ENCODE data around the gene BACH2.

Gene BACH2

GRCh38 chr6:90291565-90291964, 5.1 kb downstream of the BACH2 start:
- no peak for DNase-seq (ENCODE audit: low spot score)
- no peak for TF ChIP-seq CTCF (IDR thresholded peaks at IDR 0.05; ENCODE audit: extremely low read depth, insufficient read depth, missing control alignments)
- in situ Hi-C loops (cut with MboI; ENCODE audit: low pct_unique_long_range_greater_than_20kb, low sequenced_read_pairs, unreplicated experiment): no loop called here

GRCh38 chr6:90290811-90291420, 5.7 kb downstream of the BACH2 start:
- no peak for DNase-seq (ENCODE audit: low spot score)
- in situ Hi-C loops (cut with MboI; ENCODE audit: low pct_unique_long_range_greater_than_20kb, low sequenced_read_pairs, unreplicated experiment): no loop called here
- TF ChIP-seq CTCF (IDR thresholded peaks at IDR 0.05; ENCODE audit: extremely low read depth, insufficient read depth, missing control alignments): no peak

- TF ChIP-seq CTCF (IDR thresholded peaks at IDR 0.05; ENCODE audit: extremely low read depth, insufficient read depth, missing control alignments): no peak
- in situ Hi-C loops (cut with MboI; ENCODE audit: low pct_unique_long_range_greater_than_20kb, low sequenced_read_pairs, unreplicated experiment): no loop called here
- no peak for DNase-seq (ENCODE audit: low spot score)
Measured at GRCh38 chr6:90289902-90290301, 6.7 kb downstream of the BACH2 start.

GRCh38 chr6:90288404-90288803, 8.2 kb downstream of the BACH2 start:
- DNase-seq (ENCODE audit: low spot score): no peak
- in situ Hi-C loops (cut with MboI; ENCODE audit: low pct_unique_long_range_greater_than_20kb, low sequenced_read_pairs, unreplicated experiment): no loop called here
- TF ChIP-seq CTCF (IDR thresholded peaks at IDR 0.05; ENCODE audit: extremely low read depth, insufficient read depth, missing control alignments): no peak

GRCh38 chr6:90286884-90287488, 9.7 kb downstream of the BACH2 start:
- DNase-seq (ENCODE audit: low spot score): no peak
- peak; percentile 69 for TF ChIP-seq CTCF (IDR thresholded peaks at IDR 0.05; ENCODE audit: extremely low read depth, insufficient read depth, missing control alignments)
- in situ Hi-C loops (cut with MboI; ENCODE audit: low pct_unique_long_range_greater_than_20kb, low sequenced_read_pairs, unreplicated experiment): no loop called here

- in situ Hi-C loops (cut with MboI; ENCODE audit: low pct_unique_long_range_greater_than_20kb, low sequenced_read_pairs, unreplicated experiment): no loop called here
- DNase-seq (ENCODE audit: low spot score): no peak
- TF ChIP-seq CTCF (IDR thresholded peaks at IDR 0.05; ENCODE audit: extremely low read depth, insufficient read depth, missing control alignments): no peak
Measured at GRCh38 chr6:90285611-90286381, 10.8 kb downstream of the BACH2 start.

Data from GM13977 (cell line).